H7 (cell line): ENCODE measurements around the gene CLK4. TPM values are rescaled to one million over a fixed set of nuclear protein-coding genes. Genes with fewer than 3 reads are reported as not detected.

ENCODE experiments used
- DNase-seq: peaks from one replicate; pipeline ENCODE4 v3.0.0; 2012
- H3K27me3 ChIP-seq: 2 replicates; pipeline ENCODE4 v1.6.0; 2011; ENCODE audit warnings: mild to moderate bottlenecking, low read length; ENCODE audit not compliant: control insufficient read depth, insufficient read depth
- H3K36me3 ChIP-seq: replicated peaks from 2 replicates; pipeline ENCODE4 v1.5.1; 2011; ENCODE audit warnings: low read length; ENCODE audit not compliant: control insufficient read depth, insufficient read depth
- H3K4me3 ChIP-seq: 2 replicates; pipeline ENCODE4 v1.5.1; 2011; ENCODE audit warnings: low read depth, mild to moderate bottlenecking, control low read depth, low read length, moderate library complexity; ENCODE audit not compliant: insufficient read depth
- total RNA-seq: library from RNA; depleted of rRNA; stranded (reverse); fragments of >200 nt; shearing (Covaris generic); gene quantifications from 2 replicates; pipeline ENCODE4 v1.2.3, GENCODE V29; 2014; rRNA removed

Gene CLK4
- 6.1 and 11.2 TPM in 2 replicates for total RNA-seq

DNA sequence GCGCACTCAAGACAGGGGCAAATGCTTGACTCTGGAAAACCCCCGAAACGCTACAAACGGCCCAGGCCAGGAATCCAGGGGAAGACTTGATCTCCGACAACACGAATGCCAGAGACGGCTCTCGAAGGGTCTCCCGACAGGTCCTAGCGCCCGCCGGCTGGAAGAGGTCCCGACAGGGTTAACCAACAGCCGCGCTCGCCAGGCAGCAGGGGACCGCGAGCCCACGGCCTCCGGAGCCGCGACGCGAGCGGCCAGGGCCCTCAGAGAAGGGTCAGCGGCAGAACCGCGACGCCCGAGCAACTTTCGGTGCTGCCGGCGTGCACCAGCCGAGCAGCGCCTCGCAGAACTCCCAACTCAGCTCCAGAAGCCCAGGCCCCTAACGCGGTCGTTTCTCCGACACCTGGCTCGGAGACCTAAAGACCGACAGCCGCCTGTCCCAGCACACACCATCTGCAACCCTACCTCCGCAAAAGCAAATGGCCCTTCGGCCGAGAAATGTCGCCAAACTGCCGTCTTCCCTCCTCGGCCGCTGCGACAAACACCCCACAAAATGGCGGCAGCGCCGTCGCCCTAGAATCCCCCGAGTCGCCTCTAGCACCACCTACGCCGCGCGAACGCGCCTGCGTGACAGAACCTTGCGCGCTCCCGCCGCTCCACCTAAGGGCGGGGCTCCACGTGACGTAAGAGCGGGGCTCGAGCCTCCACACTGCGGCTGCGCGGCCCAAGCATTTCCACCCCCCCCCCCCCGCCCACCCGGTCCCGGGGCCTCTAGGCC lies at the start of gene CLK4:
Gene CLK4, minus strand, starts transcription at position 567 of the 775 bp plus-strand sequence. CDS start 3,634 bp downstream, outside the sequence.
- Histone ChIP-seq H3K36me3 (peaks cover 4% of the 10 kb centered on the region), H3K4me3 (peak within 1 kb of the TSS; percentile 96), H3K27me3 (no peaks in the 10 kb centered on the region)
- DNase-seq: peak; percentile 95

DNA sequence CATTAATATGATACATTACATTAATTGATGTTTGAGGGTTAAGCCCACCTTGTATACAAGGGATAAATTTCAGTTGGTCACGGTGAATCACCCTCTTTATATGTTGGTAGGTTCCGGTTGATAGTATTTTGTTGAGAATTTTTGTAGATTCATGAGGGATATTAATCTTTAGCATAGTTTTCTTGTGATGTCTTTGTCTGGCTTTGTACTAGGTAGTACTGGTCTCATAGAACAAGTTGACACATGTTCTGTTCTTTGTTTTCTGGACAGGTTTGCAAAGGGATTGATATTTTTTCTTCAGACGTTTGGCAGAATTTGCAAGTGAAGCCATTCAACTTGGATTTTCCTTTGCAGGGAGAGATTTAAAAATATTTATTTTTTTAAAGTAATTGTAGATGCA lies 49.1 kb upstream of the CLK4 start:
- DNase-seq: no peak
- H3K4me3 ChIP-seq: no peak overlapping the region
- H3K36me3 ChIP-seq: no peaks in the 10 kb centered on the region
- H3K27me3 ChIP-seq: no peaks in the 10 kb centered on the region

DNA sequence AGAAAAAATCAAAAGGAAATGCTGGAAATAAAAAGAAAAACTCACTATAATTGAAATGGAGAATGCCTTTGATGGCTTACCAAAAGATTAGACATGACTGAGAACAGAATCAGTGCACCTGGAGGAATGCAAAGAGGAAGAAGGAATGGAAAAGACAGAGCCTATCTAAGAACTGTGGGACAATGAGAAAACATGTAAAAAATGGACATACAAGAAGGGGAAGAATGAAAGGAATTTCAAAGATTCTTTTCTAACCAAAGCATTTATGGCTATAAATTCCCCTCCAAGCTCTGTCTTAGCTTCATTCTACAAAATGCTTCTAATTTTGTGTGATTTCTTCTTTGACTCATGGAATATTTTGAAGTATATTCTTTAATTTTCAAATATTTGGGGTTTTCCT lies 47.5 kb upstream of the CLK4 start:
- H3K27me3 ChIP-seq: no peaks in the 10 kb centered on the region
- H3K4me3 ChIP-seq: no peak overlapping the region
- no peaks in the 10 kb centered on the region for H3K36me3 ChIP-seq
- no peak for DNase-seq

DNA sequence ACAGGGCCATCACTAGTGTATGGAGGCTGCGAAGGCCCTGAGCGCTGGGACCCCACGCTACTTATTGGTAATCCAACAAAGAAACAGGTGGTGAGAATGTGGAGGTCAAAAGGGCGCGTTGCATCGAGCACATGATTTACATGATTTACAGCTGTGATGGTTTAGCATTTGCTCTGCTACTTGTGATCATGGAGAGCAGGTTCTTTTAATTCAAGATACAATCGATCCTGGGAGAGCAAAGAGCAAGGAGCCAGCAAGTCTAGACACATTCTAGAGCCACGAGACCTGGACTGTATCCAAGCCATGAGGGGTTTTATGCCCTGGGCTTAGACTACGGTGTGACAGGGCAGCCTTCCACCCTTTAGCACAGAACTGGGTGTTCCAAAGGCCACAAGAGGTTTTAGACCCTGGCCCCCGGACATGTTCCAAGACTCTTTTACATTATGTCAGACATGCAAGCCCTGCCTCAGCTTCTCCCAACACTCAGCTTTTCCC lies 47.0 kb upstream of the CLK4 start:
- no peak for DNase-seq
- H3K36me3 ChIP-seq: no peaks in the 10 kb centered on the region
- no peak overlapping the region for H3K4me3 ChIP-seq
- no peaks in the 10 kb centered on the region for H3K27me3 ChIP-seq

DNA sequence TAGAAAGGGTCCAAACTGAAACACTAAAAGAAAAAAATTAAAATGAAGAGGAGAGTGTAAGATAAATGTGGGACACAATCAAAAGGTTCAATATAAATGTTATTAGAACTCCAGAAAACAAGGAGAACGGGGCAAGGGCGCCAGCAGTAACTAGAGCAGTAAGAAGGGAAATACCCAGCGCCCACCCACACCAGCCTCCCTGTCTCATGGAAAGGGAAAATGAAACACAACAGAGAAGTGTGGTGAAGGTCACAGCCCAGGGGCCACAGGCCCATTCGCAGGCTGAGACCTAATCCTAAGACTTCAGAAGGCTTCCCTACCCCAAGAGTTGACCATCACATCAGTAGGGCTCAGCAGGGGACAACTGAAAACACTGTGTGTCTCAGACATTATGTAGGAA lies 45.8 kb upstream of the CLK4 start:
- H3K27me3 ChIP-seq: no peaks in the 10 kb centered on the region
- DNase-seq: no peak
- no peaks in the 10 kb centered on the region for H3K36me3 ChIP-seq
- H3K4me3 ChIP-seq: no peak overlapping the region

DNA sequence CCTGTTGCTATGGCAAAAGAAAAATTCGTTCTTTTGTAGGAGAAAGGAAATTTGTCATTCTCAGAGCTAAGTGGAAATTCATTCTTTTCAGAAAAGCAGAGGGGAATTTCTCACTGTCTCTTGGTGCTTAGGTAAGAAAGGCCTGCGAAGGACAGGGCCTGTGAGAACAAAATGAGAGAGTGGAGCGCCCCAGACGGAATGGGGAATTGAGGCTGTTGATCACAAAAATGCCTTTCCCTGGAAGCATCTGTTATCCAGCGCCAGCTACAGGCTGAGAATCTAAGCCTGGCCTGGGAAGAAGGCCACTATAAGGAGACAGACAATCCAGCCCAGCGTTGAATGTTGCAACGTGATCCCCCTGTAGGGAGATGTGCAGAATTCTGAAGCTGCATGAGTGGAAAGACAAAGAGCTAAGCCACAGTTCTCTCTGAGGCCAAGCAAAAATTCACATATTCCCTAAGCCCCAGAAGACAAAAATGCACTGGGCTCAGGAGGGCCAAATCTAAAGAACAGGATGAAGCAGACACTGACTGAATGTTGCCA lies 44.8 kb upstream of the CLK4 start:
- no peak for DNase-seq
- no peaks in the 10 kb centered on the region for H3K36me3 ChIP-seq
- no peaks in the 10 kb centered on the region for H3K27me3 ChIP-seq
- H3K4me3 ChIP-seq: no peak overlapping the region

DNA sequence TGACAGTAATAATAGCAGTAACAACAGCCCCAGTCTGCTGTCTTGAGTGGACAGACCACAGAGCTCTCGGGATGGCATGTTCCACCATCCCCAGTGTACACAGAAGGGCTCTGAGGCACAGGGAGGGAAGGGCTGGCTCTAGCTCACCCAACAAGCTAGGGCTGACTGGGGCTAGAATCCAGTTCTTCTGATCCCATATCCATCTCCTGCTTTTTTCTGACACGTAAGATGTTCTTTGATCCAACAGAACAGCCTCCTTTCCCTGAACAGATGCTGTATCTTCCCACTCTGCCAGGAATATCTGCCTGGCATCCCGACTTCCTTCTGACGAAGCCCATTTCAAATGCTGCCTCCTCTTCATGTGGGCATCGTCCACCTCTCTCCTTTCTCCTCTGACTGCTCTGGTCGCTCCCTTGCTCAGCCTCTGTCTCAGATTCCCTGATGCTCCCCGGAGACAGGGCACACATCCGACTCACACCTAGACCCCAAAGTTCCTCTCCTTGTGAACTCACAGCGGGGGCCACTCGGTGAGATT lies 43.6 kb upstream of the CLK4 start:
- no peak overlapping the region for H3K4me3 ChIP-seq
- H3K27me3 ChIP-seq: no peaks in the 10 kb centered on the region
- no peaks in the 10 kb centered on the region for H3K36me3 ChIP-seq
- DNase-seq: no peak

DNA sequence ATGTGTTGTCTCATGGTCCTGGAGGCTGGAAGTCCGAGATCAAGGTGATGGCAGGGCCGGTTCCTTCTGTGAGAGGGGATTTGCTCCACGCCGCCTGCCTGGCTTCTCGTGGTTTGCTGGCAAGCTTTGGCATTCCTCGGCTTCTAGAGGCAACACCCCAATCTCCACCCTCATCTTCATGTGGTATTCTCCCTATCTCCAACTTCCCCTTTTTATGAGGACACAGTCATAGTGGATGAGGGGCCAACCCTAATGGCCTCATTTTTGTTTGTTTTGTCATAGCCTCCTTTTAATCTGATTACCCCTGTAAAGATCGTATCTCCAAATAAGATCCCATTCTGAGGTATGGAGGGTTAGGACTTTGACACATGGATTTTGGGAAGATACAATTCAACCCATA lies 41.7 kb upstream of the CLK4 start:
- DNase-seq: no peak
- Histone ChIP-seq H3K4me3 (no peak overlapping the region), H3K36me3 (no peaks in the 10 kb centered on the region), H3K27me3 (no peaks in the 10 kb centered on the region)

DNA sequence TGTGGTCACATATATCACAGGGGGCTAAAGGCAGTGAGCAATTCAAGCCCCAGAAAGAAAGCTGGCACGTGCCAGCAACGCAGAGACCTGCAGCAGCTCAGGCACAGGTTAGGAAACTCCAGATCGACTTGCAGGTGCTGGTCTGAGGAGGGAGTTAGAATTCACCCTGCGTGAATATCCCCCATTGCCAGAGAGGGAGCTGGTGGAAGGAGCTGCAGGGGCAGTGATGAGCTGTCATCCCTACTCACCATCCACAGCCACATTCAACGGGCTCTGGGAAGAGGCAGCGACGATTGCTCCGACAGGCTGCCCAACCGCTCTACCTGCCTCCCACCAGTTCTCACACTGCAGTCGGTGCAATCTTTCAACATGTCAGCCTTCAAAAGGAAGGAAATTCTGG lies 40.8 kb upstream of the CLK4 start:
- Histone ChIP-seq H3K4me3 (no peak overlapping the region), H3K27me3 (no peaks in the 10 kb centered on the region), H3K36me3 (no peaks in the 10 kb centered on the region)
- DNase-seq: peak; percentile 42

DNA sequence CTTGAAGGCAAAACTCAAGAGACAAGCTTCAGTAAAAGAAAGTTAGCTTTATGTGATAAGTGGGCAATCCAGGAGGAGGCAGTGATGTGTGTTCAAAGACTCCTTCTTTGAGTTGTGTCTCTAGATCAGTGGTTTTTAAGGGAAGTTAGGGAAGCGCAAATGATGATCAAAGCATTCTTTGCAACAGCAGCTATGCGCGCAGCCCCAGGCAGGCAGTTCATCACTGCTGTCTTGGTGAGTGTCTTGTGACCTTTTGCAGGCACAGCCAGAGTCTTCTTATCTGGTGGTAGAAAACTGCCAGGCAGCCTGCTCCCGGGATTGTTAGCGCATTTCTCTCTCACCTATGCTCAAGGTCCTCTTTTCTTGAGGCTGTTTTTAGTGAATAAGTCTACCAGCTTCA lies 40.3 kb upstream of the CLK4 start:
- H3K4me3 ChIP-seq: no peak overlapping the region
- DNase-seq: no peak
- no peaks in the 10 kb centered on the region for H3K27me3 ChIP-seq
- no peaks in the 10 kb centered on the region for H3K36me3 ChIP-seq

DNA sequence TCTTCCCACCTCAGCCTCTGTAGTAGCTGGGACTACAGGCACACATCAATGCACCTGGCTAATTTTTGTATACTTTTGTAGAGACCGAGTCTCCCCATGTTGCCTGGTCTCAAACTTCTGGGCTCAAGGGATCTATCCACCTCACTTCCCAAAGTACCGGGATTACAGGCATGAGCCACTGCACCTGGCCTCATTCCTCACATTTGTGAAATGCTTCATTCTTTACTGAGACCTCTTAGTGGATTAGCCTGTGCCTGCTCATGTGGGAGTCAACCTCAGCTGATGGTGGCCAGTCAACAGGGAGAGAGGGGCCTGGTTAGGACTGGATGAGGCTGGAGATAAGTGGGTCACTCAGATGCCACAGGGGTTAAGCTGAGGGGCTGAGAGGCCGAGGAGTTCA lies 37.3 kb upstream of the CLK4 start:
- Histone ChIP-seq H3K36me3 (no peaks in the 10 kb centered on the region), H3K4me3 (no peak overlapping the region), H3K27me3 (no peaks in the 10 kb centered on the region)
- no peak for DNase-seq

DNA sequence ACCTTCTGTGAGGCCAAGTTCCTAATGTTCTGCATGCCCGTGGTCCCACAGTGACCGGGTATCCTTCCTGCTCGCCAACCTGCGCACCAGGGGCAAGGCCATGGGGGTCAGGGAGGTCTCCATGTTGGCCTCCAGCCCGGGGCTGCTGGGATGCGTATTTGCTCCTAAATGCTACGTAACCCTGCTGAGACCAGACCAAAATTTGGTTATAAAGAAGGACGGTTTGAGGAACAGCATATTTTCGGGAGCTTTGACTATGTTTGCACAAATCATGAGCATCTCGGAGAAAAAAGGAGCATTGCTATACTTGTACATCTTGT lies 35.7 kb upstream of the CLK4 start:
- Histone ChIP-seq H3K27me3 (no peaks in the 10 kb centered on the region), H3K36me3 (no peaks in the 10 kb centered on the region), H3K4me3 (no peak overlapping the region)
- DNase-seq: no peak

DNA sequence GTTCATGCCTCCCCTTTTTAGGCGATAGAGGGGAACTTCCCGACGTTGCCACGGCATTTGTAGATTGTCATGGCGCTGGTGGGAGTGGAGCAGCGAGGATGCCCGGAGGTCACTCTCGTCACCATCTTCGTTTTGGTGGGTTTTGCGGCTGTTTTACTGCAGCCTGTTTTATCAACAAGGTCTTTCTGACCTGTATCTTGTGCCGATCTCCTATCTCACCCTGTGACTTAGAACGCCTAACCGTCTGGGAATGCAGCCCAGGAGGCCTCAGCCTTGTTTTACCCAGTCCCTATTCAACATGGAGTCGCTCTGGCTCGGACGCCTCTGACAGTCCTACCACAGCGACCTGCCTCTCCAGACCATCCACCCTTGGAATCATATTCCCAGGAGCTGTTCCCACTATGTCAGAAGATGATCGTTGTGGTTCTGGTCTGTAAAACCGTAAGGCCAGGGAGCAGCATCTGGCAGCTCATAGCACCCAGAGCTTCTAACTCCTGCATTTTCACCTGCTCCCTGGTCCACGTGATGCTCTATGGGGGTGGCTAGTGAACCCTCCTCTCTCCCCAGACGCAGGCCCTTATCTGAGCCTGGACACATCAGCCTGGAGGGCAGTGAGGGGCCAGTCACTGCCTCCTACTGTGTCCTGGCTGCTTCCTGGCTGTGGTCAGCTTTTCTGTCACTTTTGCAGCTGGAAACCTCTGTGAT lies 35.1 kb upstream of the CLK4 start:
- DNase-seq: no peak
- H3K4me3 ChIP-seq: no peak overlapping the region

DNA sequence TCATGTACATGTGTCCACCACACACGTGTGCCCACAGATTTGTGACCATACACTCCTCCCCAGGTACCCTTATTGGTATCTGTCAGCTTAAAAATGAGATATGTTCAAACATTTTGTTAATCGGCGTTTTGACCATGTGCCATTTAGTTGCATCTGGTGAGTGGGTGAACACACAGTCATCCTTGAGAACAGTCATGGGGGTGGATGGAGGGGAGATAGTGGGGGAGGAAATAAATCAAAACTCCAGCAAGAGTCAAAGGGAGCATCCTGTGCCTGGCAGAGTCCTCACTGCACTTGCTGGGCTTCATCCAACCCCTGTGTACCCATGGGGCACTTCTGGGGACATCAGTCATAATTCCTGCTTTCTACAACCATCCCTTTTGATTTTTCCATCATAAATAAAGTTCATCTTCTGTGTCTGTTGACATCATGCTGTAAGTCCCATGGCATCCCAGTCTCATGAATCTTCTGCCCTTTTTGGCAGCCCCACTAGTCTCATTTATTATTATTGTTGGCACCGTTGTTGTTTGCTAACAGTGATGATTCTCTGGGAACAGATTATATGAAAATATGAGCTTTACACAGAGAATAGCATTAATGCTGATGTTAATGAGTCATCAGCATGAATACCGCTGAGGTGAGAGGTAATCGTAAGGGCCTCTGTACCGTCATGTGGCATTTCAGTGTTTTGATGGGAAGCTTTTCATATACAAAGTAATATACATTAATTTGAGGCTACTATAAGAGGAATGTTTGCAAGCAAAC lies 24.4 kb upstream of the CLK4 start:
- no peak for DNase-seq
- Histone ChIP-seq H3K4me3 (no peak overlapping the region), H3K27me3 (no peaks in the 10 kb centered on the region), H3K36me3 (no peaks in the 10 kb centered on the region)

More for the DNA sequence above, 35.1 kb upstream of the CLK4 start:
- H3K36me3 ChIP-seq: no peaks in the 10 kb centered on the region
- no peaks in the 10 kb centered on the region for H3K27me3 ChIP-seq
